PFSK-1 (cell line): ENCODE measurements around the gene RAD51B.

ENCODE experiments used
- SIN3A ChIP-seq: IDR thresholded peaks from 2 replicates; pipeline ENCODE4 v1.6.1; 2012; ENCODE audit warnings: mild to moderate bottlenecking, low read length, moderate library complexity, borderline replicate concordance; ENCODE audit not compliant: insufficient read depth
- TF ChIP-seq, protein P1 (sequence below), 2 experiments: IDR thresholded peaks; 2 replicates each; pipeline versions ENCODE4 v1.6.1 to v1.8.0; 2011 to 2012; ENCODE audit warnings: low read depth in 2 of 2, low read length in 2 of 2, control low read depth in 1 of 2, inconsistent platforms in 1 of 2, mild to moderate bottlenecking in 1 of 2, moderate library complexity in 1 of 2; ENCODE audit not compliant: insufficient read depth in 1 of 2

- TF ChIP-seq, protein P1, sequence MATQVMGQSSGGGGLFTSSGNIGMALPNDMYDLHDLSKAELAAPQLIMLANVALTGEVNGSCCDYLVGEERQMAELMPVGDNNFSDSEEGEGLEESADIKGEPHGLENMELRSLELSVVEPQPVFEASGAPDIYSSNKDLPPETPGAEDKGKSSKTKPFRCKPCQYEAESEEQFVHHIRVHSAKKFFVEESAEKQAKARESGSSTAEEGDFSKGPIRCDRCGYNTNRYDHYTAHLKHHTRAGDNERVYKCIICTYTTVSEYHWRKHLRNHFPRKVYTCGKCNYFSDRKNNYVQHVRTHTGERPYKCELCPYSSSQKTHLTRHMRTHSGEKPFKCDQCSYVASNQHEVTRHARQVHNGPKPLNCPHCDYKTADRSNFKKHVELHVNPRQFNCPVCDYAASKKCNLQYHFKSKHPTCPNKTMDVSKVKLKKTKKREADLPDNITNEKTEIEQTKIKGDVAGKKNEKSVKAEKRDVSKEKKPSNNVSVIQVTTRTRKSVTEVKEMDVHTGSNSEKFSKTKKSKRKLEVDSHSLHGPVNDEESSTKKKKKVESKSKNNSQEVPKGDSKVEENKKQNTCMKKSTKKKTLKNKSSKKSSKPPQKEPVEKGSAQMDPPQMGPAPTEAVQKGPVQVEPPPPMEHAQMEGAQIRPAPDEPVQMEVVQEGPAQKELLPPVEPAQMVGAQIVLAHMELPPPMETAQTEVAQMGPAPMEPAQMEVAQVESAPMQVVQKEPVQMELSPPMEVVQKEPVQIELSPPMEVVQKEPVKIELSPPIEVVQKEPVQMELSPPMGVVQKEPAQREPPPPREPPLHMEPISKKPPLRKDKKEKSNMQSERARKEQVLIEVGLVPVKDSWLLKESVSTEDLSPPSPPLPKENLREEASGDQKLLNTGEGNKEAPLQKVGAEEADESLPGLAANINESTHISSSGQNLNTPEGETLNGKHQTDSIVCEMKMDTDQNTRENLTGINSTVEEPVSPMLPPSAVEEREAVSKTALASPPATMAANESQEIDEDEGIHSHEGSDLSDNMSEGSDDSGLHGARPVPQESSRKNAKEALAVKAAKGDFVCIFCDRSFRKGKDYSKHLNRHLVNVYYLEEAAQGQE (IDR thresholded peaks at IDR 0.05; ENCODE audit: insufficient read depth in 1 of 2, low read depth in 2 of 2, low read length in 2 of 2), result no peak
- TF ChIP-seq SIN3A, result no peak
Measured at GRCh38 chr14:68704736-68705720, 885.4 kb downstream of the RAD51B start.
